ENCODE data around the gene UTF1. TPM values are rescaled to one million over a fixed set of nuclear protein-coding genes. Genes with fewer than 3 reads are reported as not detected.
"Not testable (repeated sequence)": the region's sequence is repeated elsewhere in the genome, so short reads cannot be mapped to it uniquely, and the experiment has no call there.

UTF1 gene
- total RNA-seq, 1 experiment from 2014 or later: 8.8 TPM

GRCh38 chr10:133221756-133222155 is 8.3 kb upstream of the UTF1 start:
- not testable (repeated sequence) for DNase-seq; H3K36me3 ChIP-seq (replicated peaks; ENCODE audit: control insufficient read depth, insufficient read depth, low read length); H3K27me3 ChIP-seq (ENCODE audit: control insufficient read depth, insufficient read depth, low read length); H3K4me3 ChIP-seq (ENCODE audit: insufficient read depth, low read depth, low read length)

GRCh38 chr10:133224076-133224475 is 5.9 kb upstream of the UTF1 start:
- DNase-seq: no peak
- no peak overlapping the region for H3K4me3 ChIP-seq (ENCODE audit: insufficient read depth, low read depth, low read length)
- peaks cover 4% of the 10 kb centered on the region for H3K27me3 ChIP-seq (ENCODE audit: control insufficient read depth, insufficient read depth, low read length)
- H3K36me3 ChIP-seq (replicated peaks; ENCODE audit: control insufficient read depth, insufficient read depth, low read length): no peaks in the 10 kb centered on the region

- H3K27me3 ChIP-seq (ENCODE audit: control insufficient read depth, insufficient read depth, low read length): peaks cover 11% of the 10 kb centered on the region
- no peak for DNase-seq
- H3K4me3 ChIP-seq (ENCODE audit: insufficient read depth, low read depth, low read length): no peak overlapping the region
- no peaks in the 10 kb centered on the region for H3K36me3 ChIP-seq (replicated peaks; ENCODE audit: control insufficient read depth, insufficient read depth, low read length)
Measured at GRCh38 chr10:133224756-133225372, 5.2 kb upstream of the UTF1 start.

GRCh38 chr10:133225707-133226191 is 4.3 kb upstream of the UTF1 start:
- DNase-seq: no peak
- Histone ChIP-seq H3K27me3 (ENCODE audit: control insufficient read depth, insufficient read depth, low read length) (peaks cover 15% of the 10 kb centered on the region), H3K36me3 (replicated peaks; ENCODE audit: control insufficient read depth, insufficient read depth, low read length) (no peaks in the 10 kb centered on the region), H3K4me3 (ENCODE audit: insufficient read depth, low read depth, low read length) (no peak overlapping the region)

GRCh38 chr10:133226251-133226808 is 3.7 kb upstream of the UTF1 start:
- Histone ChIP-seq H3K36me3 (replicated peaks; ENCODE audit: control insufficient read depth, insufficient read depth, low read length) (no peaks in the 10 kb centered on the region), H3K4me3 (ENCODE audit: insufficient read depth, low read depth, low read length) (no peak overlapping the region), H3K27me3 (ENCODE audit: control insufficient read depth, insufficient read depth, low read length) (peaks cover 20% of the 10 kb centered on the region)
- DNase-seq: no peak

- peaks cover 27% of the 10 kb centered on the region for H3K27me3 ChIP-seq (ENCODE audit: control insufficient read depth, insufficient read depth, low read length)
- H3K4me3 ChIP-seq (ENCODE audit: insufficient read depth, low read depth, low read length): no peak overlapping the region
- DNase-seq: no peak
Measured at GRCh38 chr10:133227256-133227655, 2.8 kb upstream of the UTF1 start.

GRCh38 chr10:133229265-133230043 is 563 bp upstream of the UTF1 start:
- DNase-seq: no peak
- Histone ChIP-seq H3K27me3 (ENCODE audit: control insufficient read depth, insufficient read depth, low read length) (peaks cover 30% of the 10 kb centered on the region), H3K36me3 (replicated peaks; ENCODE audit: control insufficient read depth, insufficient read depth, low read length) (no peaks in the 10 kb centered on the region), H3K4me3 (ENCODE audit: insufficient read depth, low read depth, low read length) (peak overlapping the region; percentile 58)

More at GRCh38 chr10:133227256-133227655, 2.8 kb upstream of the UTF1 start:
- H3K36me3 ChIP-seq (replicated peaks; ENCODE audit: control insufficient read depth, insufficient read depth, low read length): no peaks in the 10 kb centered on the region

- Histone ChIP-seq H3K4me3 (ENCODE audit: insufficient read depth, low read depth, low read length) (peak overlapping the region; percentile 58), H3K36me3 (replicated peaks; ENCODE audit: control insufficient read depth, insufficient read depth, low read length) (no peaks in the 10 kb centered on the region), H3K27me3 (ENCODE audit: control insufficient read depth, insufficient read depth, low read length) (peaks cover 36% of the 10 kb centered on the region)
- peak; percentile 90 for DNase-seq
Measured at GRCh38 chr10:133230387-133231195, 574 bp downstream of the UTF1 start.

GRCh38 chr10:133231244-133231945 is 1.4 kb downstream of the UTF1 start:
- Histone ChIP-seq H3K36me3 (replicated peaks; ENCODE audit: control insufficient read depth, insufficient read depth, low read length) (no peaks in the 10 kb centered on the region), H3K4me3 (ENCODE audit: insufficient read depth, low read depth, low read length) (peak overlapping the region; percentile 58), H3K27me3 (ENCODE audit: control insufficient read depth, insufficient read depth, low read length) (peaks cover 44% of the 10 kb centered on the region)
- no peak for DNase-seq

- H3K4me3 ChIP-seq (ENCODE audit: insufficient read depth, low read depth, low read length): peak overlapping the region; percentile 58
- no peak for DNase-seq
- H3K27me3 ChIP-seq (ENCODE audit: control insufficient read depth, insufficient read depth, low read length): peaks cover 51% of the 10 kb centered on the region
- H3K36me3 ChIP-seq (replicated peaks; ENCODE audit: control insufficient read depth, insufficient read depth, low read length): no peaks in the 10 kb centered on the region
Measured at GRCh38 chr10:133231946-133232574, 2.0 kb downstream of the UTF1 start.

- H3K27me3 ChIP-seq (ENCODE audit: control insufficient read depth, insufficient read depth, low read length): peaks cover 49% of the 10 kb centered on the region
- DNase-seq; H3K36me3 ChIP-seq (replicated peaks; ENCODE audit: control insufficient read depth, insufficient read depth, low read length); H3K4me3 ChIP-seq (ENCODE audit: insufficient read depth, low read depth, low read length): not testable (repeated sequence)
Measured at GRCh38 chr10:133234796-133235195, 4.8 kb downstream of the UTF1 start.

- peak; percentile 85 for DNase-seq
- H3K36me3 ChIP-seq (replicated peaks; ENCODE audit: control insufficient read depth, insufficient read depth, low read length): no peaks in the 10 kb centered on the region
- peak overlapping the region; percentile 62 for H3K4me3 ChIP-seq (ENCODE audit: insufficient read depth, low read depth, low read length)
- H3K27me3 ChIP-seq (ENCODE audit: control insufficient read depth, insufficient read depth, low read length): peaks cover 47% of the 10 kb centered on the region
Measured at GRCh38 chr10:133235265-133235855, 5.3 kb downstream of the UTF1 start.

GRCh38 chr10:133235932-133236331 is 5.9 kb downstream of the UTF1 start:
- peak overlapping the region; percentile 62 for H3K4me3 ChIP-seq (ENCODE audit: insufficient read depth, low read depth, low read length)

More at GRCh38 chr10:133235932-133236331, 5.9 kb downstream of the UTF1 start:
- H3K36me3 ChIP-seq (replicated peaks; ENCODE audit: control insufficient read depth, insufficient read depth, low read length): no peaks in the 10 kb centered on the region
- DNase-seq: peak; percentile 81
- peaks cover 43% of the 10 kb centered on the region for H3K27me3 ChIP-seq (ENCODE audit: control insufficient read depth, insufficient read depth, low read length)
